Stimulated activated CD4-positive, alpha-beta T cell treated with anti-CD3 and anti-CD28 coated beads, Interleukin-2, amount 100 ng/mL, for 48 hours (primary cell): Measurements from ENCODE around the gene PCDH1.

Experiments used
- DNase-seq, 2 donors: peaks; one replicate each; pipeline ENCODE4 v3.0.0-alpha.2; 2020

PCDH1 gene

GRCh38 chr5:141852448-141852847, 25.8 kb downstream of the PCDH1 start:
- DNase-seq = no peak

GRCh38 chr5:141851195-141851874, 26.9 kb downstream of the PCDH1 start:
- DNase-seq = no peak

- DNase-seq = no peak
Measured at GRCh38 chr5:141850786-141851185, 27.4 kb downstream of the PCDH1 start.

- peak; percentile 13 to 15 for DNase-seq
Measured at GRCh38 chr5:141850244-141850768, 27.9 kb downstream of the PCDH1 start.

DNA sequence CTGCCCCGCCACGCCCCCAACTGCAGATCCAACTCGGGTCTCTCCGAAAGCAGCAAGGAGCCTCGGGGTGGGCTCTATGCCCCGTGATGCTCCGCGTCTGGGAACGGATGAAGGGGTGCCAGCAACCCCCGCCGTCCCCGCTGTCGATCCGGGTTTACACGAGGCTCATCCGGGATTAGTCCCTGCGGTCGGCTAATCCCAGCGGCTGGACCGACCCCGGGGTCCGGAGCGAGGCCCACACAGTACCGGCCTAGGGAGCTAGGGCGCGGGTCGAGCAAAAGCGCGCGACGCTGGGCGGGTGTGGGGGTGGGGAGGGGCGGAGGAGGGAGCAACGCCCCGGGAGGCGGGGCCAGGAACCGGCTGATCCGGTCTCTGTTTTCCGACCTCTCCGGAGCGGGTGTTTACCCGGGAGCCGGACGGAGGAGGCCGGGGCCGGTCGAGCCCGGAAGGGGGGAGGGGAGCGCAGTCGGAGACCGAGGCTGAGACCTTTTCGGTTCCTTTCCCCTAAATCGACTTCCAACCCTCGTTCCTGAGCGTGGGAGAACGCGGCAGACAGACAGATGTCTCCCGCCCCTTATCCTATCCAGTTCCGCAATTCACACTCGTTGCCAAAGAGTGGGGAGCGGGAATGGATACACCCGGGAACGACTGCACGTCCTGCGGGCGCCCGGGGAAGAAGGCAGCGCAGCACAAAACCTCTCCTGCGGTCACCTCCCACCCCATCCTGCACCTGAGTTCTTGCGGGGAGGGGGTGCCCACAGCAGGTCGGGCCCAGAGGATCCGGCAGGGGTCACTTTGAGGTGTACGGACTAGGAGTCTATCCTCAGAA, 28.6 kb downstream of the PCDH1 start:
- DNase-seq = peak; percentile 58 to 62

DNA sequence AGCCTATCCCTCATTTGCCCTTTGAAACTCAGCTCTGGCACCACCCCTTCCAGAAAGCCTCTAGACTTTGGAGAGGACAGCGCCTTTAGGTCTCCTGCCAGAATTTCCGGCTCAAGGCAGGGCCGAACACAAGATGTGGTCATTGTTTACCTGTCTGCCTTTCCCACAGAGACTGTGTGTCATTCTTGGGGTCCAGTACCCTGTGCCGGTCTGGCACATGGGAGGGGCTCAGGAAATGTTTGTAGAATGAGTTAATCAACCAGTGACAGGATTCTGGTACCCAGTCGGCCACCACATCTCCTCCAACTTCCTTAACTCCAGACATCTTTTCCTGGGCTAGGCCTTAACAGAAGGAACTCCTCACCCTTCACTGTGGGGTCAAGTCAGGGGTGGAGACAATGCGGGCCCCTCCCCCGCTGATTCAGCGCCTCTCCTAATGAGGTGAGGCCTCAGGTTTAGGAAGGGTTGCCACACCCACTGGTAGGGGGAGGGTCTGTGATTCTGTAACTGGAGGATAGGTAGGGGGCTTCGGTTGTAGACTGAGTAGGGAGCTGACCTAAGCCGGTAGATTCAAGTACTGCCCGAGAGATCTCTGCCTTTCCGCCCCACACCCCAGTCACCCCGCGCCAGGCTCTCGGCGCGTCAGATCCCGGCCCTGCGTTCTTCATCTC, 29.3 kb downstream of the PCDH1 start:
- peak in 1 of 2 donors; percentile 51 for DNase-seq

- DNase-seq = no peak
Measured at GRCh38 chr5:141846031-141846430, 32.2 kb downstream of the PCDH1 start.

- DNase-seq = no peak
Measured at GRCh38 chr5:141845371-141845851, 32.8 kb downstream of the PCDH1 start.

- DNase-seq = no peak
Measured at GRCh38 chr5:141844414-141845097, 33.7 kb downstream of the PCDH1 start.

DNA sequence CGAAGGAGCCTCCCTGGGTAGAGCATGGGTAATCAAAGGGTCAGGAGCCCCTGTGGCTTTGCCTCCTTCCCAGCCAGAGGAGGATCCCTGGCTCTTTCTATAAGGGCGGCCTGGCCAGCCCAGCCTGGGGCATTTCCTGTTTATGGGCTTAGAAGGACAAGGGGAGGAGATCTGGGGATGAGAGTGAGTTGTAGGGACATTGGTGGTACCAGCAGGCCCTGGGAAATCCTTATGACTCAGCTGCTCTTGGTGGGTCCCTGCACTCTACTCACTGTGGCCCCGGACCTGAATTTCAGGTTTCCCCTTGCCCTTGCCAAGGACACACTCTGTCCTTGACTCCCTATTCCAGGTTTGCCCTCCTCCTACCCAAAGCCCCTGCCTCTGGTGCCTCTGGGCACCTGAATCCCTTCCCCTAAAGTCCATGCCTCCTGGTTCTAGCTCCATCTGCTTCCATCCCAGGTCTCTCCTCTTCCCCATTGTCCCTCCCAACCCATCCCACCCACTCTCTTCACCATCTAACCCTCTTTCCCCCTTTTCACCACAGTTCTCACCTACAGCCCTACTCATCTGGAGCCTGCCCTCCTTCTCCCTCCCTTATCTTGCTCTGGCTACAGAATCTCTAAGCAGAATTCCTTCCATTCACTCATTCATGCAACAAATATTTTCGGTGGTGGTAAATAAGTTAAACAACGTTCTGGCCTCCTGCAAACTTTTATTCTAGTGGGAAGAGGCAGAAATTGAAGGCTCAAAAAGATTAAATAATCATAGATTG, 34.9 kb downstream of the PCDH1 start:
- no peak for DNase-seq

DNA sequence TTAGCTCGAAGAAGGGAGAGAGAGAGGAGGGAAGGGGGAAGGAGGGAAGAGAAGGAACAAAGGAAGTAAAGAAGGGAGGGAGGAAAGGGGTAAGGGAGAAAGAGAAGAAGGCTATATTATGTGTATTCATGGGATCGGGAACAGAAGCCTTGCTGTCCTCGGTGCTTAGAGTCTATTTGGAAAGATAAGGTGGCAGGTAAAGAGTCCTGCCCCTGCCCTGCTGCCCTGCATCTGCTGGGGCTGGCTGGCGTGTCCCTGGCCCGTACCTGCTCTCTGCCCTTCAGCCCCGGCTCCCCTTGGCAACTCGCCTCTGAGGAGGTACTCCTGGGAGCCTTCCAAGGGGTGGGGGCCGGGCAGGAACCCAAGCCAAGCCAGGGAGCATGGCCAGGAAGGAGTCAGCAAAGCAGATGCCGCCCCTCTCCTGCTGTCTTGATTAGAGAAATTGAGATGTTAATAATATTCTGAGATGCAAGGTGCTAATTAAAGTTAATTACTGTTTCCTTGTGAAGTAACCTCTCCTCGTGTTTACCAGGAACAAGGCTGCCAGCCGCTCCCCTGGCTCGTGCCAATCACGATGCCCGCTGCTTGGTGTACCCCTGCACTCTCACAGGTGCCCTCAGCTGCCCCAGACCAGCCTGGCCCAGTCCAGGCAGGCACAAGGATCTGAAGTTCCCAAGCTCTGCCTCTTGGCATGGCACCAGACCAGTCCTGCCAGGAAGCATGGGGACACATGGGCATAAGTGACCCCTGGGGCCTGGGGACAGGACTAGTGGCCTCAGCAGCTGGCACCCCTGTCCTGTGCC, 36.6 kb downstream of the PCDH1 start:
- no peak for DNase-seq

GRCh38 chr5:141840826-141841360, 37.3 kb downstream of the PCDH1 start:
- no peak for DNase-seq

DNA sequence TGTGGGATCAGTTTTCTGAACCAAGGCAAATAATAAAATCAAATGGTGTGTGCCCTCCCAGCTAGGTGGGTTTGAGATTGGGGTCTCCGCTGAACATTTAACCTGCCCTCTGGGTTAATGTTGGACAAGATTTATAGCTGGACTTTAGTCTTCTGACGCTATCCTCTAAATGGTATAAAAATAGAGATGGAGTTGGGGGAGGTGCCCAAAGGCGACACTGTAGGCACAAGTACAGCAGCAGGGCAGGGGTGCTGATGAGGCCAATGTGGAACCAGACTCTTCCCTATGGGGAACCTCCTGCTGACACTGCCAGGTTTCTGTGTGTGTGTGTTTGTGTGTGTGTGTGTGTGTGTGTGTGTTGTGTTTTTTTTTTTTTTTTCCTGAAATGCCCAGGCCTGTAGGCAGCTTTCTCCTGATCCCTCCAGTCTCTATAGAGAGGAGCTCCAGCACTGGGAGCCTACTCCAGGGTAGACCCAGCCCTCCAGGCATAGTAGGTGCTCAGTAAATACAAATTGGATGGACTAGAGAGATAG, 37.9 kb downstream of the PCDH1 start:
- no peak for DNase-seq

DNA sequence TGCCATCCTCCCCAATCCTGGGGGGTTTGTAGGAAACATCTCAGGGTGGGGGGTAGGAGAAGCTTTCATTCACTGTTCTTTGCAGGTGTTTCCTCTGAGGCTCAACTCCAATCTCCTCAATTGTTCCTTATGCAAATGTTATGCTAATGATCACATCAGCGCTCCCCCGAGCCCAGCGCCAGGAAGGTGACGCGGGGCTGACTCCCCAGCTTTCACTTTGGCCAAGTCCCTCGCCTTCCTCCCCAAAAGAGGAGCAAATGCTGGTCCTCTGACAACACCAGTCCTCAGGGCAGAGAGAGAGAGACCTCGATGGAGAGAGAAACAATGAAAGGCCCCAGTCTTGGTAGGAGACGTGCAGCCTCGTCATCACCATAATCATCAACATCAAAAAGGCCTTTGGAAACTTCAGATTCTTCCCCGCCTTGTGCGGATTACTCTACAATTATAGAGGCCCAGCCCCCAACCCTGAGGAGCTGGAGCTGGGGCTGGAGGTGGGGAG, 39.1 kb downstream of the PCDH1 start:
- DNase-seq = no peak

DNA sequence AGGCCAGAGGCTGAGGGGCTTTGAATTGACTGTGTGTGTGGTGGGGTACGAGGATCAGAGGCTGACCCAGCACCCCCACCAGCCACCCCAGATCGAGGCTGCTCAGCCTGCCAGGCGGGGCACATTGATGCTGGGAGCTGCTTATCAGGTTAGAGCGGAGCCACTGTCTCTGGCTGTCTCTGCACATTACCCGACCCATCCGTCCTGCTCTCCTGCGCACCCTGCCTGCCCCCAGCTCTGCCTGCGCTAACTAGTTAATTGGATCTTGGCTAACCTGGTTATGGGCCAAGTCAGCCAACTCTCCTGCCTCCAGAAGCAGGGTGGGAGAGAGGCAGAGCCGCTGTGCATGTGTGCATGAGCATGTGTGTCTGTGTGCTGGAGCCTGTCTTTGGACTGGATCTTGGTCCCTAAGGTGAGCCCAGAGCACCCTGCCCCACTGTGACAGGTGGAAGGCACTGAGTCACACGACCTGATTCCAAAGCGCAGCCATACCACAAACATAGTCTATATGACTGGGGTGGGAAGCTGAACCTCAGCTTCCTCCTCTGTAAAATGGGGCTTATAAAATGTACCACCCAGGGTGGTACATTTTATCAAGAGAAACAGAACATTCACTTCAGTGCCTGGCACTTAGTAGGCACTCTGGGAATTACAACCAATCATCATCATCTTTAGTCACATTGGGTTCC, 39.7 kb downstream of the PCDH1 start:
- no peak for DNase-seq

GRCh38 chr5:141835928-141836670, 42.1 kb downstream of the PCDH1 start:
- no peak for DNase-seq

DNA sequence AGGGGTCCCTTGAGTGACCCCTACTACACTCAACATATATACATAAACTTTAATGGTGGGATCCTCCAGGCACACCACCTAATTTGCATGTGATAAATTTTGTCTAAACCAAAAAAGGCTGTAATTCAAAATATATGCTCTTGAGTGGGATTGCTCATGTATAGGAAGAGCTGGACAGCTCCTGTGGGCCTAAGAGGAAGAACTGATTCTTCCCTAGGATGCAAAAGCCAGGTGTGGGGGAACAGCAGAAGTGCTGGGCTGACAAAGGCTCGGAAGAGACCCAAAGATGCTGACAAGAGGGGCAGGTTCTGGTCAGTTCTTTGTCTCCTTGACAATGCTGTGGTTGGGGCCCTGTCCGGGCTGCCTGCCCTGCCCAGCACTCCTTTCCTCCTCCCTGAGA, 43.9 kb downstream of the PCDH1 start:
- DNase-seq = no peak

- DNase-seq = no peak
Measured at GRCh38 chr5:141832131-141832530, 46.1 kb downstream of the PCDH1 start.

DNA sequence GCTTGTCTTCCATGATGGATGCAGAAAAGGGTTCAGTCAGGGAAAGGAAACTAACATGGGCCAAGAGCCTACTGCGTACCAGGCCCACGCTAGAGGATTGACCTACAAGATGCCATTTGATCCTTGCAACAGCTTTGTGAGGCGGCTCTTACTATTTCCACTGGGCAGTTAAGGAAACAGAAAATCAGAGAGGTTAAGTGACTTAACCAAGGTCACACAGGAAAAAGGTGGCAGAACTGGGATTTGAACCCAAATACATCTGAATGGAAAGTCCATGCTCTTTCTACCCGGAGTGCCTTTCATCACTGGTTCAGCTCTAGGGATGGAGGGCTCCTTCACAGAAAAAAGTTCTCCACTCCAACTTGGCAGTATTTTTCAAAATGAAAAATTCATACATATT, 50.0 kb downstream of the PCDH1 start:
- no peak for DNase-seq
